Testis (tissue), 2 donors: ENCODE results near the gene PHLDA1.

Experiments
- CTCF ChIP-seq, 3 experiments: fragments of 450-650 bp in 2 of 3; fragments of 200-600 bp in 1 of 3; sonication (generic) in 1 of 3; IDR thresholded peaks; one replicate each; pipeline ENCODE4 v1.5.1; 2016 to 2019; ENCODE audit warnings: antibody characterized with exemption in 3 of 3, mild to moderate bottlenecking in 2 of 3, moderate library complexity in 1 of 3
- POLR2A ChIP-seq: fragments of 450-650 bp; IDR thresholded peaks from one replicate; pipeline ENCODE4 v1.6.1; 2017; ENCODE audit warnings: antibody characterized with exemption, mild to moderate bottlenecking, moderate library complexity

GRCh38 chr12:76028571-76029277 lies 2.9 kb downstream of the PHLDA1 start:
- TF ChIP-seq CTCF (IDR thresholded peaks at IDR 0.05) (no peak), POLR2A (no peak)
